Natural killer cell (primary cell): ENCODE results near the gene CACFD1. TPM values are rescaled to one million over a fixed set of nuclear protein-coding genes. Genes with fewer than 3 reads are reported as not detected.
"Not testable (repeated sequence)": the region's sequence is repeated elsewhere in the genome, so short reads cannot be mapped to it uniquely, and the experiment has no call there.

Experiments
- ATAC-seq, 3 donors: fragments of 150-1000 bp in 2 of 3; fragments of 200-7000 bp in 1 of 3; cut with Tn5 transposase; 1 replicate in 1 of 3; 2 replicates in 2 of 3; pipeline ENCODE4 v1.10.0; 2021; ENCODE audit warnings: mild to moderate bottlenecking in 2 of 3, moderate library complexity in 2 of 3
- DNase-seq, 2 donors: peaks; one replicate each; pipeline versions ENCODE4 v3.0.0 to v3.0.0-alpha.2; 2013 to 2021; ENCODE audit warnings: mixed read lengths in 1 of 2
- H3K27ac ChIP-seq: one replicate; pipeline ENCODE4 v1.5.1; 2013; ENCODE audit warnings: mild to moderate bottlenecking, low read length
- H3K27me3 ChIP-seq: one replicate; pipeline ENCODE4 v1.6.1; 2013; ENCODE audit warnings: low read length; ENCODE audit not compliant: control insufficient read depth, insufficient read depth
- H3K36me3 ChIP-seq: one replicate; pipeline ENCODE4 v1.6.1; 2013; ENCODE audit warnings: low read length; ENCODE audit not compliant: control insufficient read depth, insufficient read depth
- H3K4me1 ChIP-seq: one replicate; pipeline ENCODE4 v1.6.1; 2013; ENCODE audit warnings: low read length; ENCODE audit not compliant: control insufficient read depth, insufficient read depth
- H3K4me3 ChIP-seq: one replicate; pipeline ENCODE4 v1.5.1; 2013; ENCODE audit warnings: low read length
- H3K9me3 ChIP-seq: one replicate; pipeline ENCODE4 v1.6.1; 2013; ENCODE audit warnings: low read length; ENCODE audit not compliant: control insufficient read depth, insufficient read depth
- H3K27ac Mint-ChIP-seq, 2 donors: one replicate each; pipeline ENCODE4 v1.8.0; 2022; ENCODE audit warnings: mild to moderate bottlenecking in 2 of 2, mixed read lengths in 2 of 2, moderate library complexity in 1 of 2
- H3K27me3 Mint-ChIP-seq, 2 donors: one replicate each; pipeline ENCODE4 v1.8.0; 2022; ENCODE audit warnings: low read depth in 2 of 2, mixed read lengths in 2 of 2
- H3K36me3 Mint-ChIP-seq: one replicate; pipeline ENCODE4 v1.8.0; 2022; ENCODE audit warnings: mixed read lengths
- H3K4me1 Mint-ChIP-seq, 2 donors: one replicate each; pipeline ENCODE4 v1.8.0; 2022; ENCODE audit warnings: mixed read lengths in 2 of 2
- H3K4me3 Mint-ChIP-seq: one replicate; pipeline ENCODE4 v1.8.0; 2022; ENCODE audit warnings: mild to moderate bottlenecking, moderate library complexity, mixed read lengths
- H3K9me3 Mint-ChIP-seq, 2 donors: one replicate each; pipeline ENCODE4 v1.8.0; 2022; ENCODE audit warnings: mixed read lengths in 2 of 2
- WGBS: methylation state at CpG from one replicate; pipeline ENCODE4 v1.1.7; 2013; ENCODE audit warnings: missing lambda C conversion rate; ENCODE audit not compliant: insufficient coverage; 5-methylcytosine and 5-hydroxymethylcytosine counted together
- intact Hi-C: fragments of 100-400 bp; cut with micrococcal nuclease; formaldehyde crosslinking; loops from one replicate; pipeline ENCODE4 v1.14.2; 2022
- total RNA-seq, 4 donors: library from RNA; stranded (reverse); fragments of 120-200 nt in 1 of 4; gene quantifications; one replicate each; pipeline versions ENCODE4 v1.2.3 to v1.2.4, GENCODE V29; 2013 to 2022
- TF ChIP-seq, protein P1 (sequence below): fragments of 200-600 bp; IDR thresholded peaks from one replicate; pipeline ENCODE4 v1.8.0; 2022; ENCODE audit warnings: antibody characterized with exemption

Gene CACFD1
- total RNA-seq, 3 donors from 2014 or later (not counting 1 experiment from before 2014, with no cell fraction given): 4.5 to 8.3 (median 5.4) TPM

DNA sequence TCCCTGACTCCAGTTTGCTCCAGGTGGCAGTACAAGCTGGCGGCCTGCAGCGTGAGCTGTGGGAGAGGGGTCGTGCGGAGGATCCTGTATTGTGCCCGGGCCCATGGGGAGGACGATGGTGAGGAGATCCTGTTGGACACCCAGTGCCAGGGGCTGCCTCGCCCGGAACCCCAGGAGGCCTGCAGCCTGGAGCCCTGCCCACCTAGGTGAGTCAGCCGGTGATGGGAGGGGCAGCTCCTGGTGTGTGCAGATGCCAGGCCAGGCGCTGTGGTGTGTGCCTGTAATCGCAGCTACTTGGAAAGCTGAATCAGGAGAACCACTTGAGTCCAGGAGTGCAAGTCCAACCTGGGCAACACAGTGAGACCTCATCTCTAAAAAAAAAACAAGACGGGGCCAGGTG is 10.0 kb upstream of the CACFD1 start:
- Mint-ChIP-seq H3K9me3 (no peaks in the 10 kb centered on the region), H3K27me3 (no peaks in the 10 kb centered on the region), H3K36me3 (no peaks in the 10 kb centered on the region), H3K4me1 (no peaks in the 10 kb centered on the region), H3K4me3 (no peak overlapping the region), H3K27ac (no peak overlapping the region)
- TF ChIP-seq, protein P1, sequence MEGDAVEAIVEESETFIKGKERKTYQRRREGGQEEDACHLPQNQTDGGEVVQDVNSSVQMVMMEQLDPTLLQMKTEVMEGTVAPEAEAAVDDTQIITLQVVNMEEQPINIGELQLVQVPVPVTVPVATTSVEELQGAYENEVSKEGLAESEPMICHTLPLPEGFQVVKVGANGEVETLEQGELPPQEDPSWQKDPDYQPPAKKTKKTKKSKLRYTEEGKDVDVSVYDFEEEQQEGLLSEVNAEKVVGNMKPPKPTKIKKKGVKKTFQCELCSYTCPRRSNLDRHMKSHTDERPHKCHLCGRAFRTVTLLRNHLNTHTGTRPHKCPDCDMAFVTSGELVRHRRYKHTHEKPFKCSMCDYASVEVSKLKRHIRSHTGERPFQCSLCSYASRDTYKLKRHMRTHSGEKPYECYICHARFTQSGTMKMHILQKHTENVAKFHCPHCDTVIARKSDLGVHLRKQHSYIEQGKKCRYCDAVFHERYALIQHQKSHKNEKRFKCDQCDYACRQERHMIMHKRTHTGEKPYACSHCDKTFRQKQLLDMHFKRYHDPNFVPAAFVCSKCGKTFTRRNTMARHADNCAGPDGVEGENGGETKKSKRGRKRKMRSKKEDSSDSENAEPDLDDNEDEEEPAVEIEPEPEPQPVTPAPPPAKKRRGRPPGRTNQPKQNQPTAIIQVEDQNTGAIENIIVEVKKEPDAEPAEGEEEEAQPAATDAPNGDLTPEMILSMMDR: no peak
- Histone ChIP-seq H3K9me3 (no peaks in the 10 kb centered on the region), H3K36me3 (no peaks in the 10 kb centered on the region), H3K27ac (no peak overlapping the region), H3K4me1 (no peaks in the 10 kb centered on the region), H3K4me3 (no peak overlapping the region), H3K27me3 (no peaks in the 10 kb centered on the region)
- no peak for ATAC-seq
- 95% methylated on average over 12 of the region's 12 CpGs for WGBS
- intact Hi-C loops: no loop called here
- DNase-seq: no peak

DNA sequence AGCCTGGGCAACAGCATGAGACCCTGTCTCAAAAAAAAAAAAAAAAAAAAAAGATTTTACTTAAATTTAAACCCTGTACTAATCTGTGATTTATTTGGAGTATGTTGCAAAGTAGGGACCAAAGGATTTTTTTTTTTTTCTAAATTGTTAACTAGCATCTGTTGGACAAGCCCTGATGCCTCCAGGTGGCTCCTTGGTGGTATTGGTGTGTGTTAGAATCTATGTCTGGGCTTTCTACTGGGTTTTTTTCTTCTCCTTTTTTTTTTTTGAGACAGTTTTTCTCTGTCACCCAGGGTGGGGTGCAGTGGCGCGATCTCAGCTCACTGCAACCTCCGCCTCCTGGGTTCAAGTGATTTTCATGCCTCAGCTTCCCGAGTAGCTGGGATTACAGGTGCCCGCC is 7.9 kb upstream of the CACFD1 start:
- intact Hi-C loops, H3K4me1 ChIP-seq, H3K4me1 Mint-ChIP-seq, H3K27ac ChIP-seq, ATAC-seq, H3K27me3 Mint-ChIP-seq, H3K27ac Mint-ChIP-seq, H3K9me3 Mint-ChIP-seq, DNase-seq, H3K36me3 Mint-ChIP-seq, H3K9me3 ChIP-seq, H3K36me3 ChIP-seq, H3K4me3 Mint-ChIP-seq, H3K4me3 ChIP-seq, H3K27me3 ChIP-seq: not testable (repeated sequence)
- 89% methylated on average over 5 of the region's 5 CpGs for WGBS

DNA sequence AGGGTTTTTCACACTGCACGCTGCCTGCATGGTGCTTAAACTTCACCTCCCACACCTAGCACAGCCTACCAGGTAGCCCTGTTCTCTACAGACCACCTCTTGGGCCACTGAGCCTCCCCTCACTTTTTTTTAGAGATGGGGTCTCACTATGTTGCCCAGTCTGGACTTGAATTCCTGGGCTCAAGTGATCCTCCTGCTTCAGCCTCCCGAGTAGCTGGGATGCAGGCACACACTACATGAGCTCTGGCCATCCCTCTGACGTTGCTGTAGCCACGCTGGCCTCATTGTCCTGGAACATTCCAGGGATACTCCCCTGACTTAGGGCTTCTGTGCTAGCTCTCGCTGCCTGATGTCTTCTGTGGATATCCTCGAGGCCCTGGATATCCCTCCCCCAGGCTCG is 7.2 kb upstream of the CACFD1 start:
- intact Hi-C loops: no loop called here

DNA sequence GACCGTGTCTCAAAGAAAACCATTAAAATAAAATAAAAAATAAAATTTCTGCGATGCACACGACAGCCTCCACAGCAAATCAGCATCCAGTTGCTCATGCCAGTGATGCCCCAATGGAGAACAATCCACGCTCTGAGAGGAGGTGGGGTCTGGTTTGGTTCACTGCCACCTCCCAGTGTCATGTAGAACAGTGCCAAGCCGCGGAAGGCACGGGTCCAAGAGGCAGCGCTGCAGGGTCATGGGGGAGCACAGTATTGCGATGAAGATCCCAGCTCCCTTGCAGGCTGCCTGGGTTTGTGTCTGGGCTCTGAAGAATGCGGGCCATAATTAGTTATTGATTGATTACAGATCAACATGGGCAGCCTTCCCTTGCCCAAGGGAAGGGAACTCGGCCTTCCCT is 6.1 kb upstream of the CACFD1 start:
- Histone ChIP-seq H3K36me3 (no peaks in the 10 kb centered on the region), H3K9me3 (no peaks in the 10 kb centered on the region), H3K27ac (no peak overlapping the region), H3K4me3 (no peak overlapping the region), H3K4me1 (peaks cover 1% of the 10 kb centered on the region), H3K27me3 (no peaks in the 10 kb centered on the region)
- WGBS: 81% methylated on average over 10 of the region's 11 CpGs
- no peaks in the 10 kb centered on the region for H3K9me3 Mint-ChIP-seq
- H3K4me1 Mint-ChIP-seq: no peaks in the 10 kb centered on the region
- intact Hi-C loops: no loop called here
- DNase-seq (no peak), ATAC-seq (no peak)
- no peaks in the 10 kb centered on the region for H3K36me3 Mint-ChIP-seq
- H3K4me3 Mint-ChIP-seq: no peak overlapping the region
- TF ChIP-seq, protein P1: no peak
- H3K27me3 Mint-ChIP-seq: no peaks in the 10 kb centered on the region
- H3K27ac Mint-ChIP-seq: no peak overlapping the region

More for the DNA sequence above, 7.2 kb upstream of the CACFD1 start:
- H3K27ac Mint-ChIP-seq: no peak overlapping the region
- DNase-seq: no peak
- no peak for ATAC-seq
- TF ChIP-seq, protein P1: no peak
- H3K4me1 ChIP-seq: no peaks in the 10 kb centered on the region
- no peaks in the 10 kb centered on the region for H3K27me3 ChIP-seq
- WGBS: 87% methylated on average over 7 of the region's 7 CpGs
- no peaks in the 10 kb centered on the region for H3K27me3 Mint-ChIP-seq
- no peak overlapping the region for H3K4me3 Mint-ChIP-seq
- H3K4me1 Mint-ChIP-seq: no peaks in the 10 kb centered on the region
- H3K27ac ChIP-seq: no peak overlapping the region
- no peaks in the 10 kb centered on the region for H3K36me3 ChIP-seq
- no peak overlapping the region for H3K4me3 ChIP-seq
- no peaks in the 10 kb centered on the region for H3K9me3 ChIP-seq
- no peaks in the 10 kb centered on the region for H3K9me3 Mint-ChIP-seq
- H3K36me3 Mint-ChIP-seq: no peaks in the 10 kb centered on the region
